GM18511 (cell line): Measurements from ENCODE around the gene ZDHHC6.
"Not testable (repeated sequence)": the region's sequence is repeated elsewhere in the genome, so short reads cannot be mapped to it uniquely, and the experiment has no call there.

Experiments used
- ATAC-seq: cut with Tn5 transposase; IDR thresholded peaks from one replicate; pipeline ENCODE4 v1.9.1; 2021; ENCODE audit warnings: mild to moderate bottlenecking, moderate library complexity; ENCODE audit not compliant: unreplicated experiment

Gene ZDHHC6

GRCh38 chr10:112393341-112393740 lies 53.4 kb downstream of the ZDHHC6 start:
- ATAC-seq, result no peak

GRCh38 chr10:112390125-112390703 lies 56.5 kb downstream of the ZDHHC6 start:
- ATAC-seq, result peak; percentile 43

- peak; percentile 76 for ATAC-seq
Observed at GRCh38 chr10:112389271-112389822, 57.4 kb downstream of the ZDHHC6 start.

- no peak for ATAC-seq
Observed at GRCh38 chr10:112388548-112388947, 58.2 kb downstream of the ZDHHC6 start.

- ATAC-seq, result not testable (repeated sequence)
Observed at GRCh38 chr10:112388056-112388455, 58.7 kb downstream of the ZDHHC6 start.

GRCh38 chr10:112385201-112385600 lies 61.5 kb downstream of the ZDHHC6 start:
- ATAC-seq, result no peak

GRCh38 chr10:112384141-112384540 lies 62.6 kb downstream of the ZDHHC6 start:
- no peak for ATAC-seq

DNA sequence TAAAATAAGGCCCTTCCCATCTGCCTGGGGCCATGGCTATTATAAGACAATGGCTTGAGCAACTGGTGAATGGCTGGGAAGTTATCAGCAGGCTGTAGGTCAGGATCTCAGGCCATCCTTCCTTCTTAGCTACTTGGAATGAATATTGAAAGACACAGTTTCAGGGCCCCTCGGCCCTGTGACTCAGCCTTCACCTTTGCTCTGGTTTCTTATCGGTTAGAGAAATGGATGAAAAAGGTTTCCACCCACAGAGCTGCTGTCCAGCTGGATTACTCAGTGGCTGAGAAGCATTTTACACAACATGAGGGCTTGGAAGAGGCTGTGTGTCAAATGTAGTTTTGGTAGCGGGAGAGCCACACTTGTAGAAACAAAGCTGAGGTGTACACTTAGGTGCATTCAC lies 63.4 kb downstream of the ZDHHC6 start:
- ATAC-seq, result peak; percentile 63

- ATAC-seq, result no peak
Observed at GRCh38 chr10:112382515-112383235, 64.0 kb downstream of the ZDHHC6 start.
